Measurements from ENCODE around the gene GIPR. TPM values are rescaled to one million over a fixed set of nuclear protein-coding genes. Genes with fewer than 3 reads are reported as not detected.

Gene GIPR
- total RNA-seq, 4 donors from 2014 or later: 0.45 to 1.5 (median 1.2) TPM

DNA sequence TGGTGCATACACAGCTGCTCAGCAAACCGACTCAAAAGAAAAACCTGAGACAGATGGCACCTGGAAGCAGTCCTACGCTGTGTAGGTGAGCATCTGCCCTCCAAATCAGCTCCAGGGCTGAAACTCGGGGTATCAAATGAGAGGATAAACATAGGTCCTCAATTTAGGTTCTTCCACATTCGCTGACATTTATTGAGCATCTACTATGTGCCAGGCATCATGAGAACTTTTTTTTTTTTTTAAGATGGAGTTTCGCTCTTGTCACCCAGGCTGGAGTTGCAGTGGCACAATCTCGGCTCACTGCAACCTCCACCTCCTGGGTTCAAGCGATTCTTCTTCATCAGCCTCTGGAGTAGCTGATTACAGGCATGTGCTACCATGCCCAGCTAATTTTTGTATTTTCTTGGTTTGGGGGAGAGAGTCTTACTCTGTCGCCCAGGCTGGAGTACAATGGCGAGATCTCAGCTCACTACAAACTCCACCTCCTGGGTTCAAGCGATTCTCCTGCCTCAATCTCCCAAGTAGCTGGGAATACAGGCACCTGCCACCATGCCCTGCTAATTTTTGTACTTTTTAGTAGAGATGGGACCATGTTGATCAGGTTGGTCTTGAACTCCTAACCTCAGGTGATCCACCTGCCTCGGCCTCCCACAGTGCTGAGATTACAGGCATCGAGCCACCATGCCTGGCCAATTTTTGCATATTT, 37.8 kb downstream of the GIPR start:
- DNase-seq: no peak
- Histone ChIP-seq H3K27ac (peak overlapping the region in 2 of 3 donors; percentile 17 to 67), H3K27me3 (no peaks in the 10 kb centered on the region), H3K9me3 (no peaks in the 10 kb centered on the region), H3K4me3 (replicated peaks in 1 of 3) (no peak overlapping the region), H3K4me1 (peaks cover 9 to 11% of the 10 kb centered on the region in 2 donors), H3K36me3 (no peaks in the 10 kb centered on the region)
- WGBS, 2 donors: 90 to 91% methylated on average over 12 of the region's 12 CpGs
- intact Hi-C loops (cut with DNase I): no loop called here
- TF ChIP-seq, protein P1, sequence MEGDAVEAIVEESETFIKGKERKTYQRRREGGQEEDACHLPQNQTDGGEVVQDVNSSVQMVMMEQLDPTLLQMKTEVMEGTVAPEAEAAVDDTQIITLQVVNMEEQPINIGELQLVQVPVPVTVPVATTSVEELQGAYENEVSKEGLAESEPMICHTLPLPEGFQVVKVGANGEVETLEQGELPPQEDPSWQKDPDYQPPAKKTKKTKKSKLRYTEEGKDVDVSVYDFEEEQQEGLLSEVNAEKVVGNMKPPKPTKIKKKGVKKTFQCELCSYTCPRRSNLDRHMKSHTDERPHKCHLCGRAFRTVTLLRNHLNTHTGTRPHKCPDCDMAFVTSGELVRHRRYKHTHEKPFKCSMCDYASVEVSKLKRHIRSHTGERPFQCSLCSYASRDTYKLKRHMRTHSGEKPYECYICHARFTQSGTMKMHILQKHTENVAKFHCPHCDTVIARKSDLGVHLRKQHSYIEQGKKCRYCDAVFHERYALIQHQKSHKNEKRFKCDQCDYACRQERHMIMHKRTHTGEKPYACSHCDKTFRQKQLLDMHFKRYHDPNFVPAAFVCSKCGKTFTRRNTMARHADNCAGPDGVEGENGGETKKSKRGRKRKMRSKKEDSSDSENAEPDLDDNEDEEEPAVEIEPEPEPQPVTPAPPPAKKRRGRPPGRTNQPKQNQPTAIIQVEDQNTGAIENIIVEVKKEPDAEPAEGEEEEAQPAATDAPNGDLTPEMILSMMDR (IDR thresholded peaks at IDR 0.05): no peak
- TF ChIP-seq POLR2A (IDR thresholded peaks at IDR 0.05): no peak

DNA sequence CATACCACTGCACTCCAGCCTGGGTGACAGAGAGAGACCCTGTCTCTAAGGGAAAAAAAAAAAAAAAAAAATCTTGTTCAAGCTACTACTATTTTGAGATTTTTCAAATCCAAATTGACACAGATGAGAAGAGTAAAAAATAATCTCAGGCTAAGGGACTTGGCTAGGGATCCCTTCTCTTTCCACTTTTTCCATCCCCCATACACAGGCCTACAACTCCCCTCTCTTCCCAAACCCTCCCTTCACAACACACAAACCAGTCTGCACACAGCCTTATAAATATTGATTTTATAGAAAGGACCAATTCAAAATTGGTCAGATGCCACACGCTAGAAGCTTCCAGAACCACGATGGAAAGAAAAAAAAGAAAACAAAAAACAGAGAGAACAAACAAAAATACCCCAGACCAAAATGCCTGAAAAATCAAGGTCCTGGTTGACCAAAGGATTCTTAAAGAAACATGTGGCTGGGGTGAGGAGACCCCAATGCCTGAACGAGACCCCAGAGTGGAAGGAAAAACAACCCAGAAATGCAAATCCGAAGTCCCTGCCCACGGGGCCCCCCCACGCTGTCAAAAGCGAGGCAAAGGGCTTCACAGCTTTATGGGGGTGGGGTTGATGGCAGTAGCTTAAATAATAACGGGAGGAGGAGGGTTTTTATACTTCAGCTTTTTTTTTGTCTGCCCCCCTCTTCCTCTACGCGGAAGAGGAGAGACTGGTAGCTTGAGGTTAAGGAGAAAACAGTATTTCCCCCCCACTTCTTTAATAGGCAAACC, 42.5 kb downstream of the GIPR start:
- peaks cover 5 to 11% of the 10 kb centered on the region in 2 donors for H3K4me1 ChIP-seq
- intact Hi-C loops (cut with DNase I): loop anchor here (10.0 kb wide), 1 partner anchor 54 kb away; the partner anchor contains the start of gene SIX5
- H3K27me3 ChIP-seq: no peaks in the 10 kb centered on the region
- peaks cover 12 to 17% of the 10 kb centered on the region in 2 donors for H3K36me3 ChIP-seq
- no peak overlapping the region for H3K4me3 ChIP-seq (replicated peaks in 1 of 3)
- no peak overlapping the region for H3K27ac ChIP-seq
- DNase-seq: no peak
- 75 to 79% methylated on average over 10 of the region's 10 CpGs for WGBS, 2 donors
- TF ChIP-seq, protein P1 (IDR thresholded peaks at IDR 0.05): no peak
- no peak for TF ChIP-seq POLR2A (IDR thresholded peaks at IDR 0.05)
- H3K9me3 ChIP-seq: no peaks in the 10 kb centered on the region

DNA sequence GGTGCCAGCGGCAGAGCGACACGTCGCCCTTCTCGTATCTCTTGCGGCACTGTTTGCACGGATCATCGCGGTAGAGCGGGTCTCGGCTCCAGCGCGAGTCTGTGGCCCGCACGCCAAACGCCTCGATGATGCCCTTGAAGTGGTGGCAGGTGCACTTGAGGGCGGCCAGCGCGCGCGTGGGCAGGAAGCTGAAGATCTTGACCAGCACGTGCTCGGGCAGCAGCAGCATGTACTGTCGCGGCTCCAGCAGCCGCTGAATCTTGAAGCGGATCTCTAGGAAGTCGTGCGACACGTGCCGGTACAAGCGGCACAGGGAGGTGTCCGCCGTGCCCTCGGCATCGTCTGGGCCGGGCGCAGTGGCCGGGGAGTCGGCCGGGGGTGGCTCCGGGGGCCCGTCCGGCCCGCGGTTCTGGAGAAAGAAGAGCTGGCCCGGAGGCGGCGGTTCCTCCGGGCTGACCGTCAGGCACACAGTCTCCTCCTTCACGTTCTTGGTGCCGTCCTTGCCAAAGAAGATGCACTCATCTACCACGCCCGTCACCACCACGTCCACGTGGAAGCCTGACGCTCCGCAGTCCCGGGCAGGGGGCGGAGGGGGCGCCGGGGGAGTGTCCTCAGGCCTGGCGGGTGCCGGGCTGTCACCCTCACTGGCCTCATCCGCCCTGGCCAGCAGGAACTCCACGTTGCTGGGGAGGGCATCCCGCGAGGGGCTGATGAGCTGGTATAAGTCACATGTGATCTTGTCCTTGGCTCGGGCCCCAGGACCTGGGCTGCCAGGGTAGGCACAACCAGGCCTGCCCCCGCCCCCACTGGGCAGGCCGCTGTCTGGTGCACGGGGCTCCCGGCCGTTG, 44.1 kb downstream of the GIPR start:
- H3K4me3 ChIP-seq (replicated peaks in 1 of 3): no peak overlapping the region
- H3K4me1 ChIP-seq: peaks cover 8 to 15% of the 10 kb centered on the region in 2 donors
- intact Hi-C loops (cut with DNase I): loop anchor here (10.0 kb wide), 1 partner anchor 53 kb away; the partner anchor contains the start of gene SIX5
- no peak for TF ChIP-seq POLR2A (IDR thresholded peaks at IDR 0.05)
- TF ChIP-seq, protein P1 (IDR thresholded peaks at IDR 0.05): no peak
- H3K27me3 ChIP-seq: no peaks in the 10 kb centered on the region
- no peak for DNase-seq
- no peak overlapping the region for H3K27ac ChIP-seq
- WGBS, 2 donors: 95 to 96% methylated on average over 36 to 48 of the region's 76 CpGs
- peaks cover 12 to 17% of the 10 kb centered on the region in 2 donors for H3K36me3 ChIP-seq
- H3K9me3 ChIP-seq: no peaks in the 10 kb centered on the region

DNA sequence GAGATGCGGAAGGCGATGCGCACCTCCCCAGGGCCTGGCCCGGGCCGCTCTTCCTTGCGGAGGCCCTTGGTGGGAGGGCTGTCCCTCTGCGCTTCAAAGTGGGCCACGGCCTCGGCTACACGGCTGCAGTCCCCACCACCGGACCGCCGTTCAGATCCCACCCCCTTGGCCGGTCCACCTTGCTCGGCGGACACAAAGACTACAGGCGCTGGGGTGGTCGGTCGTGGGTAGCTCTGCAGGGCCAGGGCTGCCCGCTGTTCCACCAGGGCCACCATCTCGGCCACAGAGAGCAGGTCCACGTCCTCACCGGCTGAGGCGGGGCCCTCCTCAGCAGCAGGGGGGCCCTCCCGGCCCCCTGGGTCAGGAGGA, 44.7 kb downstream of the GIPR start:
- intact Hi-C loops (cut with DNase I): loop anchor here (10.0 kb wide), 1 partner anchor 52 kb away; the partner anchor contains the start of gene SIX5
- no peaks in the 10 kb centered on the region for H3K9me3 ChIP-seq
- H3K4me3 ChIP-seq (replicated peaks in 1 of 3): no peak overlapping the region
- H3K27ac ChIP-seq: no peak overlapping the region
- WGBS, 2 donors: 90 to 98% methylated on average over 8 to 19 of the region's 25 CpGs
- TF ChIP-seq POLR2A (IDR thresholded peaks at IDR 0.05): no peak
- TF ChIP-seq, protein P1 (IDR thresholded peaks at IDR 0.05): no peak
- H3K4me1 ChIP-seq: peaks cover 8 to 12% of the 10 kb centered on the region in 2 donors
- no peaks in the 10 kb centered on the region for H3K27me3 ChIP-seq
- DNase-seq: no peak
- peaks cover 12 to 17% of the 10 kb centered on the region in 2 donors for H3K36me3 ChIP-seq

All from thyroid gland (tissue), 4 donors.